Measurements from ENCODE around the gene CYB5D1.
"Not testable (repeated sequence)": the region's sequence is repeated elsewhere in the genome, so short reads cannot be mapped to it uniquely, and the experiment has no call there.

CYB5D1 gene

DNA sequence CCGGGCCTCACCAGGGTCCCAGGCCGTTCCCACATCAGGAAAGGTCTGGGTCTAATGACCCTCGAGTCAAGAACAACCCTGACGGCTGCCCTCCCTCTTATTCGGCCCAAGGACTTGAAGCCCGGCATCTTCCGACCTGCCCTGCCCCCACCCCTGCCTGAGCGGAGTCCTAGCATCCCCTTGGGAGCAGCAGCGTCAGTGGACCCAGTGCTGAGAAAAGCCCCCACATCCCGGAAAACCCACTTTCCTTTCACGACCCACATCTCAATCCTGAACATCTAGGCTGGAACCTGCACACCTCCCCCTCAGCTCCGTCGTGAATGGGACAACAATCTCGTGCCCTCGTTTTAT is 2.2 kb upstream of the CYB5D1 start:
- peak overlapping the region; percentile 80; the same call in 1 of the 2 replicates for H3K4me3 ChIP-seq (ENCODE audit: low read depth, low read length)
- TF ChIP-seq CTCF (IDR thresholded peaks at IDR 0.05; ENCODE audit: low read depth, low read length) = no peak

- no peak for TF ChIP-seq CTCF (IDR thresholded peaks at IDR 0.05; ENCODE audit: low read depth, low read length)
- peak overlapping the region; percentile 80 for H3K4me3 ChIP-seq (ENCODE audit: low read depth, low read length)
Measured at GRCh38 chr17:7856011-7856810, 1.6 kb upstream of the CYB5D1 start.

DNA sequence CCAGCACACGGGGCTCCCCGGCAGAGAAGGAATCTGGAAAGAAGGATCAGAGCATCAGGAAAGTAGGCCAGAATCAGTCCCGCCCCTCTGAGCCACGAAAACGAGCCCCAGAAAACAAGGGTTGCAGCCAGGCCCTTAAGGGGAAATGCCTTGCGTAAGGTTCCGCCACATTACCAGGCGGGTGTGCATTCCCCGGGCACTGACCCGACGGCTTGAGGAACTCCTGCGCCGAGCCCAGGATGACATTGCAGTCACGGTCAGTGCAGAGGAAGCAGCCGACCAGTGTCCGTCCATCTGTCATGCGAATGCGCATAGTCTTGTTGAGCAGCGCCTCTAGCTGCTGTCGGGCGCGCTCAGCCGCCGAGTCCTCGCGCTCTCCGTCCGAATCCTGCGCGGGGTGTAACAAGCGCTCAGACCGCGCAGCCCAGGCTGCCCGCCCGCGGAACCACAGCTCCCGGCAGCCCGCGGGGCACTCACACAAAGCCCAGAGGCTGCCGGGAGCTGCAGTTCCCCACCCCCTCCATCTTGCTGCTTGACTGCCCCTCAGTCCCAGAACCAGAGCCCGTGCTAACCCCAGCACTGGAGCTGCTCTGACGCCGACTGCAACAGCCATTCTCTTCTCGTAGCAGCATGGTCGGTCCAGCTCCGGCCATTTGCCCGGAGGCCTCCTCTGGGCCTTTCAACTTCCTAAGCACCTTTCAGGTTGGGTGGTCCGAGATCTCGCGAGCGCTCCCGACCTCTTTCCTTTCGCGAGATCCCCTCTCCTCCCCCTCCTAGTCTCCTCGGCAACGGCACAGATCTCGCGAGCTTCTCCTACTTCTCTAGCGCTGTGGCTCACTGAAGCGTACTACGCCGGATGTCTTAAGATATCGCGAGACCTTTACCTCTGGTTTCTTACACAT is 741 bp upstream of the CYB5D1 start, which contains the start of gene NAA38:
TSS of gene NAA38 (minus strand) at position 749 of the 902 bp plus-strand sequence. CDS start at position 653, 96 bp downstream.
- H3K4me3 ChIP-seq (ENCODE audit: low read depth, low read length) = peak within 1 kb of the TSS; percentile 80
- TF ChIP-seq CTCF (IDR thresholded peaks at IDR 0.05; ENCODE audit: low read depth, low read length) = peak; percentile 25

GRCh38 chr17:7858522-7858810 is 663 bp downstream of the CYB5D1 start:
- peak; percentile 40; the same call in 1 of the 2 replicates for TF ChIP-seq CTCF (IDR thresholded peaks at IDR 0.05; ENCODE audit: low read depth, low read length)
- peak overlapping the region; percentile 80 for H3K4me3 ChIP-seq (ENCODE audit: low read depth, low read length)

DNA sequence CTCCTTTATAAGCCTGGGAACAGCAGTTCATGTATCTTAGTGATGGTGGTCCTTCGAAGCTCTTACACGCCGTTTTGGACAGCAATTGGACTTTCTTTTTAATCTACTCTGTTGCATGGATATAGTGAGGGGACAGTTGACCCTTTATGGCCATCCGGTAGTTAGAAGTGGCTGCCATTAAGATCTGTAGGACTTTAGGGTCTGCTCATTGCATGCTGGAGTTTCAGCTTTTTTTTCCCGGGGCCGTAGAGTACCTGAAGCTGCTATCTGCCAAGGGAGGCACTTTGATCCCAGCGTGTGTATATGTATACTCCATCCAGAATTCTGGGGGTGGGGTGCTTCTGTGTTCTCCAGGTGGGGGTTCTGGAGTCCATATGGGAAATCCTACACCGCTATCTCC is 1.2 kb downstream of the CYB5D1 start:
- no peak for TF ChIP-seq CTCF (IDR thresholded peaks at IDR 0.05; ENCODE audit: low read depth, low read length)
- no peak overlapping the region for H3K4me3 ChIP-seq (ENCODE audit: low read depth, low read length)

DNA sequence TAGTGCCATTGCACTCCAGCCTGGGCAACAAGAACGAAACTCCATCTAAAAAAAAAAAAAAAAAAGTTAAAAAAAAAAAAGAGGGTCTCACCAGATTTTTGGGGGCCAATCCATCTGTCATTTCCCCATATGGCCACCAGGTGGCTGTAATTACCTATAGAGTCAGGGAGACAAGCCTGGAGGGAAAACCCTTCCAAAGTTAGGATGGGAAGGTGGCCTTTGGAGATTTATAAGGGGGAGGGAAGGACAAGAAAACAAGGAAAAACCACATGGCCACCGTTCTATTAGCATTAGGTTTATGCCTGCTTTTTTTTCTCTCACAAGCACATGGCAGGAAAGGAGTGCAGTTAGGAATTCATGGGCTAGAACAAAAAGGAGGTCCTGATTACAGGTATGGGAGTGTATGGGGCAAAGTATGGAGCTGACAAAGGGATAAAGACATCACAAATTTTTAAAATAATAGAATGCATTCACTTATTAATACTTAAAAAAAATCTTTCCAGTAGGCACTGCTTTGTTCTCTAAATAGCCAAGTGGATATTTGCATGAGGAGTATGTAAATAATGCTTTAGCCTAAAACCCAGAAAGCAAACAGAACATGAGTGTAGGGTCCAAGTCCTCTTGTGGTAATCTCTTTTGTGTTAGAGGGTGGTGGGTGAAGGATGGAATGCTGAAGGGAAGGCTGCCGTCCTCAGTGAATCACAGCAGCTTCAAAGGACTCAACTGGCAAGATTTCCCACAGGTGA is 5.1 kb downstream of the CYB5D1 start:
- peak; percentile 50 for TF ChIP-seq CTCF (IDR thresholded peaks at IDR 0.05; ENCODE audit: low read depth, low read length)
- no peak overlapping the region for H3K4me3 ChIP-seq (ENCODE audit: low read depth, low read length)

DNA sequence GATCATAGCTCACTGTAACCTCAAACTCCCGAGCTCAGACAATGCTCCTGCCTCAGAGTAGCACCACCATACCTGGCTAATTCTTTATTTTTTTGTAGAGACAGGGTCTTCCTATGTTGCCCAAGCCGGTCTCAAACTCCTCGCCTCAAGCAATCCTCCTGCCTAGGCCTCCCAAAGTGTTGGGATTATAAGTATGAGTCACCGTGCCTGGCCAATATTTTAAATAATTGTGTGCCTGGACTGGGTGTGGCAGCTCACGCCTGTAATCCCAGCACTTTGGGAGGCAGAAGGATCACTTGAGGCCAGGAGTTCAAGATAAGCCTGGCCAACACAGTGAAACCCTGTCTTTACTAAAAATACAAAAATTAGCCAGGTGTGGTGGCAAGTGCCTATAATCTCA is 6.6 kb downstream of the CYB5D1 start:
- not testable (repeated sequence) for H3K4me3 ChIP-seq (ENCODE audit: low read depth, low read length)

All from WI38 (cell line).